ENCODE measurements around the gene LPIN3. TPM values are rescaled to one million over a fixed set of nuclear protein-coding genes. Genes with fewer than 3 reads are reported as not detected.

The LPIN3 gene
- polyA plus RNA-seq, 2 donors, result 26.4 to 84.1 TPM

DNA sequence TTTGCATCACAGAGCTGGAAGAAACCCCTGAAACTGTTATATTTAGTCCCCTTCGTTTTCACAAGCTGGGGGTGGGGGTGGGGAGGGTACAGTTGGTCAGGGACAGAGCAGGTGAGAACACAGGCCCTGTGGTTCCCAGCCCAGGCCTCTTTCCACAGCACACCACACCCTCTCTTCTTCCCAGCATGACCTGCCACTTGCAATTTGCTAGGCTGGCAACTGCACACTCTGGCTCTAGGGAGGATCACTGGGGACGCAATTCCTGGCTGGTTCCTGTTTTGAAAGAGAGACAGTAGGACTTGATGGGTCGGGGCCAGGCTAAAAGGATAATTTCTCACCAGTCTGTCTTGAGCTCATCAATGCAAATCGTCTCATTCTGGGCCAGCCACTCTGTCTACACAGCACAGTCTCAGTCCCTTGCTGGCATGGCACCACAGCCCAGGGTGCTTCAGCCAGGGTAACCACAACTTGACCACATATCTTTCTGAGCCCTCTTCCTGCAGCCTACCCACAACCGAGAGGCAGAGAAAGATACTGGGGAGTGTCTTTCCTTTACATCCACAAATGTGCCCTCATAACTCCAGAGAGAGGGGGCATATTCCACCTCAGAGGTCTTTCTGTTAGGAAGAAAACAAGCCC is 67.7 kb downstream of the LPIN3 start:
- Histone ChIP-seq H3K4me3 (ENCODE audit: low read depth in 1 of 2, low read length in 2 of 2) (no peak overlapping the region), H3K9me3 (ENCODE audit: control insufficient read depth in 2 of 2, insufficient read depth in 1 of 2, low read depth in 1 of 2, low read length in 1 of 2) (no peaks in the 10 kb centered on the region), H3K27ac (ENCODE audit: low read depth in 2 of 2, low read length in 1 of 2) (no peak overlapping the region), H3K27me3 (ENCODE audit: control insufficient read depth in 1 of 2, insufficient read depth in 2 of 2, low read length in 2 of 2) (no peaks in the 10 kb centered on the region), H3K36me3 (ENCODE audit: control insufficient read depth in 2 of 2, insufficient read depth in 2 of 2, low read length in 1 of 2) (peaks cover 7 to 29% of the 10 kb centered on the region in 2 donors), H3K4me1 (ENCODE audit: control insufficient read depth in 2 of 2, insufficient read depth in 2 of 2, low read length in 1 of 2) (peaks cover 0 to 3% of the 10 kb centered on the region in 2 donors)
- 65 to 71% methylated on average over 5 of the region's 5 CpGs for WGBS, 2 donors

DNA sequence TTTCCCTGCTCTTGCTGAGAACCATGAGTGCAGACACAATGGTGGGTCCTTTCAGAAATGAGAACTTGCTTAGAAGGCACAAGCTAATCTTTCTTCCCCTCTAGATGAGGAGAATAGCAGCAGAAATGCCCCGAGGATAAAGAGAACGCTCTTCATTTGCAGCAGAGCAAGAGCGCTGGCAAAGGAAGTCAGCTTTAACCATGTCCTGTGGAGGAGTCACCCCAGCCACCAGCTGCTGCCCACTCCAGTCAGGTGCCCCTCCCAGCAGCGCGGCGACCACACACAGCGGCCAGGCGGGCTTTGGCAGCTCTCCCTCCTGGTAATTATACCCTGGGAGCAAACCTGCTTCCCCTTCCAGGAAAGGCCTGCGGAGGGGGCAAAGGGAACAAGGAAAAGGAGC is 68.4 kb downstream of the LPIN3 start:
- Histone ChIP-seq H3K4me1 (ENCODE audit: control insufficient read depth in 2 of 2, insufficient read depth in 2 of 2, low read length in 1 of 2) (peaks cover 0 to 3% of the 10 kb centered on the region in 2 donors), H3K27me3 (ENCODE audit: control insufficient read depth in 1 of 2, insufficient read depth in 2 of 2, low read length in 2 of 2) (no peaks in the 10 kb centered on the region), H3K9me3 (ENCODE audit: control insufficient read depth in 2 of 2, insufficient read depth in 1 of 2, low read depth in 1 of 2, low read length in 1 of 2) (no peaks in the 10 kb centered on the region), H3K27ac (ENCODE audit: low read depth in 2 of 2, low read length in 1 of 2) (no peak overlapping the region), H3K4me3 (ENCODE audit: low read depth in 1 of 2, low read length in 2 of 2) (no peak overlapping the region), H3K36me3 (ENCODE audit: control insufficient read depth in 2 of 2, insufficient read depth in 2 of 2, low read length in 1 of 2) (peaks cover 7 to 31% of the 10 kb centered on the region in 2 donors)
- WGBS, 2 donors, result 60 to 75% methylated on average over 9 of the region's 9 CpGs

Other genes starting within 250 kb of the LPIN3 start
- gene PLCG1, start 203.3 kb upstream of the LPIN3 start, polyA plus RNA-seq, result 10 to 100 TPM; 26.2 to 45.3 TPM
- gene ZHX3, start 23.1 kb upstream of the LPIN3 start, polyA plus RNA-seq, result 1 to 10 TPM; 6.6 to 9.6 TPM
- under 1 TPM; 0.27 to 0.43 TPM for gene EMILIN3, start 26.0 kb downstream of the LPIN3 start, polyA plus RNA-seq

All from esophagus (tissue), 2 donors.